Breast epithelium (tissue), 4 donors: Measurements from ENCODE around the gene SSR2. TPM values are rescaled to one million over a fixed set of nuclear protein-coding genes. Genes with fewer than 3 reads are reported as not detected.
A peak's percentile ranks its signal among the peaks of the same experiment; 100 is the strongest.

Source experiments
- DNase-seq, 2 donors: peaks; one replicate each; pipeline ENCODE4 v3.0.0-alpha.2; 2019; ENCODE audit warnings: low spot score in 2 of 2
- H3K27ac ChIP-seq, 2 donors: fragments of 200-600 bp; sonication (generic) in 1 of 2; one replicate each; pipeline ENCODE4 v1.5.1; 2016 to 2019; ENCODE audit warnings: mild to moderate bottlenecking in 1 of 2
- H3K27me3 ChIP-seq, 2 donors: fragments of 200-600 bp; sonication (generic) in 1 of 2; one replicate each; pipeline versions ENCODE4 v1.5.1 to v1.6.0; 2017 to 2019; ENCODE audit warnings: control low read depth in 1 of 2, mild to moderate bottlenecking in 1 of 2
- H3K36me3 ChIP-seq: fragments of 200-600 bp; one replicate; pipeline ENCODE4 v1.5.1; 2019
- H3K4me1 ChIP-seq, 2 donors: fragments of 200-600 bp; sonication (generic); one replicate each; pipeline ENCODE4 v1.5.1; 2016 to 2019; ENCODE audit warnings: control low read depth in 1 of 2
- H3K4me3 ChIP-seq, 3 donors: fragments of 200-600 bp; sonication (generic); 1 replicate in 2 of 3; 2 replicates in 1 of 3; pipeline ENCODE4 v1.5.1; 2016 to 2019; ENCODE audit warnings: mild to moderate bottlenecking in 3 of 3, moderate library complexity in 2 of 3
- H3K9me3 ChIP-seq, 2 donors: fragments of 200-600 bp; sonication (generic) in 1 of 2; one replicate each; pipeline ENCODE4 v1.5.1; 2016 to 2019; ENCODE audit warnings: control low read depth in 1 of 2
- CTCF ChIP-seq, 3 donors: fragments of 450-650 bp; IDR thresholded peaks; one replicate each; pipeline ENCODE4 v1.5.1; 2016 to 2017; ENCODE audit warnings: antibody characterized with exemption in 3 of 3, mild to moderate bottlenecking in 3 of 3, moderate library complexity in 3 of 3
- POLR2A ChIP-seq: fragments of 450-650 bp; IDR thresholded peaks from one replicate; pipeline ENCODE4 v1.6.1; 2016; ENCODE audit warnings: antibody characterized with exemption, mild to moderate bottlenecking, moderate library complexity
- POLR2AphosphoS5 ChIP-seq, 3 donors: sonication (generic); formaldehyde crosslinking; IDR thresholded peaks; one replicate each; pipeline ENCODE4 v1.6.1; 2017; ENCODE audit warnings: antibody characterized with exemption in 3 of 3
- intact Hi-C: fragments of 100-400 bp; cut with DNase I; formaldehyde crosslinking; loops from one replicate; pipeline ENCODE4 v1.15.1; 2023; ENCODE audit warnings: low total_unique reads
- total RNA-seq, 3 donors: library from RNA; depleted of rRNA; stranded (reverse); fragments of >200 nt; gene quantifications; one replicate each; pipeline ENCODE4 v1.1.0, GENCODE V29; 2016

Gene SSR2
- total RNA-seq, 3 donors from 2014 or later: 305 to 407 (median 370) TPM

- peaks cover 0 to 15% of the 10 kb centered on the region in 2 donors for H3K4me1 ChIP-seq
- intact Hi-C loops: loop anchor here (5.0 kb wide), 1 partner anchor 249 kb away; no protein-coding TSS in a partner anchor
- no peak for TF ChIP-seq POLR2A
- TF ChIP-seq POLR2AphosphoS5 (IDR thresholded peaks at IDR 0.05): no peak
- no peak for TF ChIP-seq CTCF (IDR thresholded peaks at IDR 0.05)
- H3K36me3 ChIP-seq: peaks cover 18% of the 10 kb centered on the region
- H3K9me3 ChIP-seq: no peaks in the 10 kb centered on the region
- peak overlapping the region in 1 of 3 donors; percentile 22 for H3K4me3 ChIP-seq
- peak overlapping the region; percentile 55 to 86 for H3K27ac ChIP-seq
- DNase-seq: no peak
- H3K27me3 ChIP-seq: no peaks in the 10 kb centered on the region
Measured at GRCh38 chr1:155968051-155968400, 52.7 kb downstream of the SSR2 start.

- H3K9me3 ChIP-seq: no peaks in the 10 kb centered on the region
- intact Hi-C loops: loop anchor here (5.0 kb wide), 1 partner anchor 250 kb away; no protein-coding TSS in a partner anchor
- peaks cover 18% of the 10 kb centered on the region for H3K36me3 ChIP-seq
- H3K27ac ChIP-seq: peak overlapping the region; percentile 68 to 86
- H3K4me3 ChIP-seq: peak overlapping the region in 2 of 3 donors; percentile 2 to 22
- DNase-seq: no peak
- H3K27me3 ChIP-seq: no peaks in the 10 kb centered on the region
- TF ChIP-seq CTCF (IDR thresholded peaks at IDR 0.05): no peak
- no peak for TF ChIP-seq POLR2A
- TF ChIP-seq POLR2AphosphoS5 (IDR thresholded peaks at IDR 0.05): no peak
- peaks cover 0 to 20% of the 10 kb centered on the region in 2 donors for H3K4me1 ChIP-seq
Measured at GRCh38 chr1:155967341-155968050, 53.3 kb downstream of the SSR2 start.

GRCh38 chr1:155966750-155967149, 54.0 kb downstream of the SSR2 start:
- H3K27ac ChIP-seq: peak overlapping the region; percentile 68 to 86
- intact Hi-C loops: loop anchor here (5.0 kb wide), 1 partner anchor 251 kb away; no protein-coding TSS in a partner anchor
- peaks cover 0 to 22% of the 10 kb centered on the region in 2 donors for H3K4me1 ChIP-seq
- peaks cover 18% of the 10 kb centered on the region for H3K36me3 ChIP-seq
- H3K27me3 ChIP-seq: no peaks in the 10 kb centered on the region
- H3K9me3 ChIP-seq: no peaks in the 10 kb centered on the region
- no peak for DNase-seq
- TF ChIP-seq CTCF (IDR thresholded peaks at IDR 0.05) (no peak), POLR2A (no peak), POLR2AphosphoS5 (IDR thresholded peaks at IDR 0.05) (no peak)
- no peak overlapping the region for H3K4me3 ChIP-seq

GRCh38 chr1:155966135-155966534, 54.6 kb downstream of the SSR2 start:
- Histone ChIP-seq H3K4me3 (no peak overlapping the region), H3K27ac (peak overlapping the region in 1 of 2 donors; percentile 86), H3K4me1 (peaks cover 0 to 20% of the 10 kb centered on the region in 2 donors), H3K9me3 (no peaks in the 10 kb centered on the region), H3K27me3 (no peaks in the 10 kb centered on the region), H3K36me3 (peaks cover 18% of the 10 kb centered on the region)
- no peak for TF ChIP-seq POLR2AphosphoS5 (IDR thresholded peaks at IDR 0.05)
- TF ChIP-seq POLR2A: no peak
- no peak for TF ChIP-seq CTCF (IDR thresholded peaks at IDR 0.05)
- DNase-seq: no peak
- intact Hi-C loops: loop anchor here (5.0 kb wide), 1 partner anchor 251 kb away; no protein-coding TSS in a partner anchor

GRCh38 chr1:155964193-155964592, 56.6 kb downstream of the SSR2 start:
- Histone ChIP-seq H3K4me3 (no peak overlapping the region), H3K27me3 (no peaks in the 10 kb centered on the region), H3K36me3 (peaks cover 18% of the 10 kb centered on the region), H3K4me1 (peaks cover 0 to 13% of the 10 kb centered on the region in 2 donors), H3K27ac (no peak overlapping the region), H3K9me3 (no peaks in the 10 kb centered on the region)
- intact Hi-C loops: no loop called here
- DNase-seq: no peak
- TF ChIP-seq POLR2AphosphoS5 (IDR thresholded peaks at IDR 0.05) (no peak), CTCF (IDR thresholded peaks at IDR 0.05) (no peak), POLR2A (no peak)
